Neural cell (in vitro differentiated cells): ENCODE measurements around the gene SLFN11. TPM values are rescaled to one million over a fixed set of nuclear protein-coding genes. Genes with fewer than 3 reads are reported as not detected.

Experiments used
- H2AFZ ChIP-seq: fragments of 200-600, 300-800 bp; sonication (generic), shearing (Covaris generic); 2 replicates; pipeline ENCODE4 v1.6.0; 2014; ENCODE audit warnings: low read depth, mild to moderate bottlenecking, antibody characterized with exemption, low read length, moderate library complexity
- H3F3A ChIP-seq: fragments of 200-600 bp; shearing (Covaris generic); 2 replicates; pipeline ENCODE4 v1.6.1; 2016; ENCODE audit warnings: mild to moderate bottlenecking, moderate library complexity, mixed read lengths, antibody characterized with exemption, low read length; ENCODE audit not compliant: insufficient read depth, poor library complexity, severe bottlenecking
- H3K27ac ChIP-seq: fragments of 200-600, 300-800 bp; sonication (generic), shearing (Covaris generic); 2 replicates; pipeline ENCODE4 v1.5.1; 2014; ENCODE audit warnings: mild to moderate bottlenecking, low read length, moderate library complexity
- H3K27me3 ChIP-seq: fragments of 300-800, 200-600 bp; sonication (generic), shearing (Covaris generic); 2 replicates; pipeline ENCODE4 v1.6.0; 2014; ENCODE audit warnings: mild to moderate bottlenecking, low read depth, low read length, moderate library complexity; ENCODE audit not compliant: insufficient read depth
- H3K36me3 ChIP-seq: fragments of 300-800, 200-600 bp; sonication (generic), shearing (Covaris generic); 2 replicates; pipeline ENCODE4 v1.5.1; 2014; ENCODE audit warnings: mild to moderate bottlenecking, antibody characterized with exemption, low read length, moderate library complexity; ENCODE audit not compliant: insufficient read depth
- H3K4me2 ChIP-seq: fragments of 300-800, 200-600 bp; sonication (generic), shearing (Covaris generic); 2 replicates; pipeline ENCODE4 v1.6.0; 2014; ENCODE audit warnings: mild to moderate bottlenecking, low read length
- H3K4me3 ChIP-seq: fragments of 300-800, 200-600 bp; sonication (generic), shearing (Covaris generic); 2 replicates; pipeline ENCODE4 v1.5.1; 2014; ENCODE audit warnings: mild to moderate bottlenecking, low read length, moderate library complexity
- H3K79me2 ChIP-seq: fragments of 200-600 bp; shearing (Covaris generic); replicated peaks from 2 replicates; pipeline ENCODE4 v1.6.0; 2014; ENCODE audit warnings: mild to moderate bottlenecking, low read length, moderate library complexity; ENCODE audit not compliant: insufficient read depth
- H3K9ac ChIP-seq: fragments of 300-800, 200-600 bp; sonication (generic), shearing (Covaris generic); 2 replicates; pipeline ENCODE4 v1.6.1; 2016; ENCODE audit warnings: mild to moderate bottlenecking, low read length, mixed read lengths
- H3K9me2 ChIP-seq: fragments of 200-600 bp; shearing (Covaris generic); 2 replicates; pipeline ENCODE4 v1.6.1; 2016; ENCODE audit warnings: mild to moderate bottlenecking, low read length, mixed read lengths; ENCODE audit not compliant: insufficient read depth
- H3K9me3 ChIP-seq: fragments of 200-600, 300-800 bp; sonication (generic), shearing (Covaris generic); 2 replicates; pipeline ENCODE4 v1.6.1; 2016; ENCODE audit warnings: mild to moderate bottlenecking, mixed run types, low read length, moderate library complexity, mixed read lengths
- H4K20me1 ChIP-seq: fragments of 200-600 bp; shearing (Covaris generic); 2 replicates; pipeline ENCODE4 v1.6.1; 2016; ENCODE audit warnings: mild to moderate bottlenecking, mixed run types; ENCODE audit not compliant: insufficient read depth
- EP300 ChIP-seq: fragments of 450-650 bp; conservative IDR thresholded peaks from 2 replicates; pipeline ENCODE4 v1.6.1; 2014; ENCODE audit warnings: antibody characterized with exemption, mild to moderate bottlenecking, moderate library complexity; ENCODE audit not compliant: poor library complexity, severe bottlenecking
- EZH2 ChIP-seq: fragments of 200-600, 300-800 bp; shearing (Covaris generic), sonication (generic); IDR thresholded peaks from 2 replicates; pipeline ENCODE4 v1.6.1; 2014; ENCODE audit warnings: antibody characterized with exemption, low read length, borderline replicate concordance, mild to moderate bottlenecking; ENCODE audit not compliant: insufficient read depth, poor library complexity, severe bottlenecking
- MXI1 ChIP-seq: fragments of 450-650 bp; conservative IDR thresholded peaks from 2 replicates; pipeline ENCODE4 v1.6.1; 2014; ENCODE audit warnings: antibody characterized with exemption, mild to moderate bottlenecking; ENCODE audit not compliant: poor library complexity, severe bottlenecking
- POLR2AphosphoS5 ChIP-seq: IDR thresholded peaks from 2 replicates; pipeline ENCODE4 v1.6.1; 2012
- RAD21 ChIP-seq: fragments of 450-650 bp; conservative IDR thresholded peaks from 2 replicates; pipeline ENCODE4 v1.6.1; 2014; ENCODE audit warnings: antibody characterized with exemption, mild to moderate bottlenecking, moderate library complexity
- REST ChIP-seq: IDR thresholded peaks from 2 replicates; pipeline ENCODE4 v1.6.1; 2012; ENCODE audit warnings: borderline replicate concordance
- SMC3 ChIP-seq: fragments of 450-650 bp; conservative IDR thresholded peaks from 2 replicates; pipeline ENCODE4 v1.6.1; 2014; ENCODE audit warnings: antibody characterized with exemption, mild to moderate bottlenecking, moderate library complexity; ENCODE audit not compliant: poor library complexity
- TAF1 ChIP-seq: IDR thresholded peaks from 2 replicates; pipeline ENCODE4 v1.6.1; 2012; ENCODE audit warnings: low read depth
- polyA plus RNA-seq: library from polyadenylated mRNA; depleted of rRNA; stranded (reverse); fragments of >200 nt; gene quantifications from 2 replicates; pipeline ENCODE4 v1.2.3, GENCODE V29; 2014
- TF ChIP-seq, protein P1 (sequence below): fragments of 450-650 bp; IDR thresholded peaks from 2 replicates; pipeline ENCODE4 v1.5.1; 2014; ENCODE audit warnings: antibody characterized with exemption, mild to moderate bottlenecking, moderate library complexity; ENCODE audit not compliant: poor library complexity, severe bottlenecking

Gene SLFN11
- polyA plus RNA-seq, 1 donor from 2014 or later, result not detected

- H4K20me1 ChIP-seq, result no peaks in the 10 kb centered on the region
- no peak overlapping the region for H3K4me3 ChIP-seq
- H3K27me3 ChIP-seq, result peaks cover 16% of the 10 kb centered on the region
- no peaks in the 10 kb centered on the region for H3K36me3 ChIP-seq
- H2AFZ ChIP-seq, result no peak overlapping the region
- H3F3A ChIP-seq, result no peaks in the 10 kb centered on the region
- no peak overlapping the region for H3K4me2 ChIP-seq
- no peaks in the 10 kb centered on the region for H3K9me2 ChIP-seq
- TF ChIP-seq REST (no peak), RAD21 (no peak), TAF1 (no peak), EP300 (no peak), POLR2AphosphoS5 (no peak), SMC3 (no peak), EZH2 (no peak), MXI1 (no peak)
- TF ChIP-seq, protein P1, sequence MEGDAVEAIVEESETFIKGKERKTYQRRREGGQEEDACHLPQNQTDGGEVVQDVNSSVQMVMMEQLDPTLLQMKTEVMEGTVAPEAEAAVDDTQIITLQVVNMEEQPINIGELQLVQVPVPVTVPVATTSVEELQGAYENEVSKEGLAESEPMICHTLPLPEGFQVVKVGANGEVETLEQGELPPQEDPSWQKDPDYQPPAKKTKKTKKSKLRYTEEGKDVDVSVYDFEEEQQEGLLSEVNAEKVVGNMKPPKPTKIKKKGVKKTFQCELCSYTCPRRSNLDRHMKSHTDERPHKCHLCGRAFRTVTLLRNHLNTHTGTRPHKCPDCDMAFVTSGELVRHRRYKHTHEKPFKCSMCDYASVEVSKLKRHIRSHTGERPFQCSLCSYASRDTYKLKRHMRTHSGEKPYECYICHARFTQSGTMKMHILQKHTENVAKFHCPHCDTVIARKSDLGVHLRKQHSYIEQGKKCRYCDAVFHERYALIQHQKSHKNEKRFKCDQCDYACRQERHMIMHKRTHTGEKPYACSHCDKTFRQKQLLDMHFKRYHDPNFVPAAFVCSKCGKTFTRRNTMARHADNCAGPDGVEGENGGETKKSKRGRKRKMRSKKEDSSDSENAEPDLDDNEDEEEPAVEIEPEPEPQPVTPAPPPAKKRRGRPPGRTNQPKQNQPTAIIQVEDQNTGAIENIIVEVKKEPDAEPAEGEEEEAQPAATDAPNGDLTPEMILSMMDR, result no peak
- H3K27ac ChIP-seq, result no peak overlapping the region
- no peaks in the 10 kb centered on the region for H3K9me3 ChIP-seq
- no peaks in the 10 kb centered on the region for H3K79me2 ChIP-seq
- no peak overlapping the region for H3K9ac ChIP-seq
Observed at GRCh38 chr17:35359398-35359797, 14.0 kb downstream of the SLFN11 start.

DNA sequence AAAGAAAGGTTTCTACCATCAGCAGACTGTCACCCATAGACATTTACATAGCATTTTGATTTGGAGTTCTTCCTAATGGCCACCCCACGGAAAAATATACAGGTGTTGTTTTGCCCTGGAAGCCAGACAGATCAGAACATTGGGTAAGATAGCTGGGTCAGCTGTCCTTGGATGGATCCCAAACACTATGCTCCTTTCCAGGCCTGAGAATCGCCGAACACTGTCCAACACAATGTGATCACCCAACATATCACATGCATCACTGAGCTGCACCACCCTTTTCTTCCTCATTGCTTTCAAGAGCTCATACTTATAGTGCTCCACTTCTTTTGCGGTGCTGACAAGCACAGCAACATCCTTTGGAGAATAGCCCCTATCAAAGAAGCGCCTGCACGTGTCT, 21.1 kb downstream of the SLFN11 start:
- Histone ChIP-seq H3K27ac (no peak overlapping the region), H3K4me2 (no peak overlapping the region), H3K9ac (no peak overlapping the region), H2AFZ (no peak overlapping the region), H3K9me2 (no peaks in the 10 kb centered on the region), H3F3A (no peaks in the 10 kb centered on the region), H3K79me2 (no peaks in the 10 kb centered on the region), H3K4me3 (no peak overlapping the region), H3K36me3 (no peaks in the 10 kb centered on the region), H3K27me3 (peaks cover 17% of the 10 kb centered on the region), H3K9me3 (no peaks in the 10 kb centered on the region), H4K20me1 (no peaks in the 10 kb centered on the region)
- no peak for TF ChIP-seq MXI1
- TF ChIP-seq, protein P1, result no peak
- no peak for TF ChIP-seq POLR2AphosphoS5
- TF ChIP-seq EZH2, result no peak
- no peak for TF ChIP-seq TAF1
- TF ChIP-seq REST, result no peak
- no peak for TF ChIP-seq SMC3
- no peak for TF ChIP-seq RAD21
- no peak for TF ChIP-seq EP300
